GM20000 (cell line): Measurements from ENCODE around the gene REV1.

Source experiments
- DNase-seq: peaks from one replicate; pipeline ENCODE4 v3.0.0; 2012; ENCODE audit warnings: low spot score
- CTCF ChIP-seq: IDR thresholded peaks from 2 replicates; pipeline ENCODE4 v1.5.1; 2012; ENCODE audit warnings: mild to moderate bottlenecking, control low read depth; ENCODE audit errors: extremely low read depth, missing control alignments

REV1 gene

GRCh38 chr2:99445065-99445464 lies 44.8 kb downstream of the REV1 start:
- DNase-seq: no peak
- no peak for TF ChIP-seq CTCF

GRCh38 chr2:99444222-99444621 lies 45.6 kb downstream of the REV1 start:
- no peak for TF ChIP-seq CTCF
- no peak for DNase-seq

- DNase-seq: no peak
- no peak for TF ChIP-seq CTCF
Observed at GRCh38 chr2:99442837-99443236, 47.0 kb downstream of the REV1 start.

- no peak for TF ChIP-seq CTCF
- DNase-seq: no peak
Observed at GRCh38 chr2:99439971-99440505, 49.8 kb downstream of the REV1 start.

- no peak for TF ChIP-seq CTCF
- DNase-seq: no peak
Observed at GRCh38 chr2:99436874-99437273, 52.9 kb downstream of the REV1 start.

- TF ChIP-seq CTCF: no peak
- DNase-seq: no peak
Observed at GRCh38 chr2:99433340-99433739, 56.5 kb downstream of the REV1 start.

- no peak for DNase-seq
- no peak for TF ChIP-seq CTCF
Observed at GRCh38 chr2:99431587-99432275, 58.1 kb downstream of the REV1 start.
